GM21367 (cell line): ENCODE data around the gene ALAS2.
"Not testable (repeated sequence)": the region's sequence is repeated elsewhere in the genome, so short reads cannot be mapped to it uniquely, and the experiment has no call there.

Source experiments
- ATAC-seq: cut with Tn5 transposase; IDR thresholded peaks from one replicate; pipeline ENCODE4 v1.9.1; 2021; ENCODE audit not compliant: unreplicated experiment

Gene ALAS2

GRCh38 chrX:55006827-55007621 is 23.8 kb downstream of the ALAS2 start:
- ATAC-seq: no peak

- no peak for ATAC-seq
Observed at GRCh38 chrX:55005256-55005655, 25.5 kb downstream of the ALAS2 start.

- no peak for ATAC-seq
Observed at GRCh38 chrX:55004231-55004630, 26.5 kb downstream of the ALAS2 start.

- peak; percentile 90 for ATAC-seq
Observed at GRCh38 chrX:54999717-55000598, 30.8 kb downstream of the ALAS2 start, which contains the start of gene APEX2. APEX2 (plus strand) TSS chrX:55000363; CDS start chrX:55000423, 60 bp downstream.

GRCh38 chrX:54995621-54996020 is 35.2 kb downstream of the ALAS2 start:
- no peak for ATAC-seq

- no peak for ATAC-seq
Observed at GRCh38 chrX:54994668-54995351, 36.0 kb downstream of the ALAS2 start.

GRCh38 chrX:54994099-54994498 is 36.7 kb downstream of the ALAS2 start, which contains the start of gene PFKFB1:
PFKFB1 (minus strand) TSS chrX:54994188; CDS start chrX:54994007, 181 bp downstream.
- no peak for ATAC-seq

GRCh38 chrX:54992911-54993622 is 37.7 kb downstream of the ALAS2 start:
- no peak for ATAC-seq

GRCh38 chrX:54991706-54992105 is 39.1 kb downstream of the ALAS2 start:
- no peak for ATAC-seq

GRCh38 chrX:54983306-54983705 is 47.5 kb downstream of the ALAS2 start:
- ATAC-seq: not testable (repeated sequence)

- no peak for ATAC-seq
Observed at GRCh38 chrX:54980334-54980733, 50.4 kb downstream of the ALAS2 start.

GRCh38 chrX:54979432-54979831 is 51.3 kb downstream of the ALAS2 start:
- ATAC-seq: no peak

GRCh38 chrX:54978448-54978847 is 52.3 kb downstream of the ALAS2 start:
- ATAC-seq: no peak

GRCh38 chrX:54977387-54977786 is 53.4 kb downstream of the ALAS2 start:
- ATAC-seq: no peak

- ATAC-seq: no peak
Observed at GRCh38 chrX:54964766-54965497, 65.8 kb downstream of the ALAS2 start.

- ATAC-seq: no peak
Observed at GRCh38 chrX:54961750-54962149, 69.0 kb downstream of the ALAS2 start.
